WTC11 (cell line): ENCODE data around the gene RCOR3. TPM values are rescaled to one million over a fixed set of nuclear protein-coding genes. Genes with fewer than 3 reads are reported as not detected.

Experiments
- ATAC-seq: fragments of 200-7000 bp; cut with Tn5 transposase; 2 replicates; pipeline ENCODE4 v1.10.0; 2021; ENCODE audit warnings: mild to moderate bottlenecking, moderate library complexity
- CTCF ChIA-PET: fragments of 300-600 bp; sonication (Branson Sonifier 250); formaldehyde crosslinking; loops from one replicate; lab custom pipeline; 2021; ENCODE audit warnings: antibody characterized with exemption; lab: Charles Lee
- POLR2A ChIA-PET: fragments of 350-600 bp; sonication (Branson Sonifier 250); formaldehyde crosslinking; loops from one replicate; lab custom pipeline; 2021; ENCODE audit warnings: antibody characterized with exemption; lab: Charles Lee
- DNase-seq: peaks from one replicate; pipeline ENCODE4 v3.0.0; 2021; ENCODE audit warnings: low spot score
- H3K27ac Mint-ChIP-seq: 2 replicates; pipeline ENCODE4 v1.8.0; 2021; ENCODE audit warnings: mixed read lengths
- H3K27me3 Mint-ChIP-seq: 2 replicates; pipeline ENCODE4 v1.8.0; 2021; ENCODE audit warnings: low read depth, mild to moderate bottlenecking, moderate library complexity, mixed read lengths
- H3K36me3 Mint-ChIP-seq: 2 replicates; pipeline ENCODE4 v1.8.0; 2021; ENCODE audit warnings: mixed read lengths
- H3K4me1 Mint-ChIP-seq: 2 replicates; pipeline ENCODE4 v1.8.0; 2022; ENCODE audit warnings: mixed read lengths
- H3K4me3 Mint-ChIP-seq: 2 replicates; pipeline ENCODE4 v1.8.0; 2021; ENCODE audit warnings: mild to moderate bottlenecking, moderate library complexity, mixed read lengths
- H3K9me3 Mint-ChIP-seq: 2 replicates; pipeline ENCODE4 v1.8.0; 2021; ENCODE audit warnings: mixed read lengths
- ATF2 ChIP-seq: sonication (generic); formaldehyde crosslinking; IDR thresholded peaks from 2 replicates; pipeline ENCODE4 v1.8.1; 2022; ENCODE audit warnings: low read depth, missing genetic modification reagents, borderline replicate concordance
- ATF6 ChIP-seq: sonication (generic); formaldehyde crosslinking; IDR thresholded peaks from 2 replicates; pipeline ENCODE4 v1.8.1; 2023; ENCODE audit warnings: mild to moderate bottlenecking, missing genetic modification reagents
- CTCF ChIP-seq: fragments of 200-600 bp; IDR thresholded peaks from 2 replicates; pipeline ENCODE4 v1.8.0; 2022; ENCODE audit warnings: antibody characterized with exemption
- EMX1 ChIP-seq: fragments of 250-450 bp; sonication (Bioruptor Pico); IDR thresholded peaks from 2 replicates; pipeline ENCODE4 v1.8.0; 2021; ENCODE audit warnings: mild to moderate bottlenecking
- ESRRA ChIP-seq: sonication (generic); formaldehyde crosslinking; IDR thresholded peaks from 2 replicates; pipeline ENCODE4 v1.8.1; 2022; ENCODE audit warnings: mild to moderate bottlenecking, missing genetic modification reagents, borderline replicate concordance
- GRHL2 ChIP-seq: fragments of 250-450 bp; sonication (Bioruptor Pico); IDR thresholded peaks from 2 replicates; pipeline ENCODE4 v1.8.0; 2022; ENCODE audit warnings: mild to moderate bottlenecking, moderate library complexity; ENCODE audit not compliant: insufficient replicate concordance, severe bottlenecking
- KAT7 ChIP-seq: sonication (generic); formaldehyde crosslinking; IDR thresholded peaks from 2 replicates; pipeline ENCODE4 v1.8.1; 2023; ENCODE audit warnings: missing genetic modification reagents, mild to moderate bottlenecking, borderline replicate concordance
- NFE2L1 ChIP-seq: sonication (generic); formaldehyde crosslinking; IDR thresholded peaks from 2 replicates; pipeline ENCODE4 v1.8.1; 2023; ENCODE audit warnings: missing genetic modification reagents
- NR2C2 ChIP-seq: sonication (generic); formaldehyde crosslinking; IDR thresholded peaks from 2 replicates; pipeline ENCODE4 v1.8.0; 2022; ENCODE audit warnings: mild to moderate bottlenecking, missing genetic modification reagents
- SP1 ChIP-seq: sonication (generic); formaldehyde crosslinking; conservative IDR thresholded peaks from 2 replicates; pipeline ENCODE4 v1.8.1; 2022; ENCODE audit warnings: missing genetic modification reagents
- ZMAT4 ChIP-seq: fragments of 250-450 bp; sonication (Bioruptor Pico); IDR thresholded peaks from 2 replicates; pipeline ENCODE4 v1.9.0; 2021; ENCODE audit warnings: mild to moderate bottlenecking
- ZNF138 ChIP-seq: sonication (generic); formaldehyde crosslinking; conservative IDR thresholded peaks from 2 replicates; pipeline ENCODE4 v1.8.1; 2022; ENCODE audit warnings: mild to moderate bottlenecking, moderate library complexity, missing genetic modification reagents
- total RNA-seq: library from RNA; stranded (reverse); gene quantifications from 3 replicates; pipeline ENCODE4 v1.2.3, GENCODE V29; 2021
- TF ChIP-seq, protein P1 (sequence below): fragments of 250-450 bp; sonication (Bioruptor Pico); IDR thresholded peaks from 2 replicates; pipeline ENCODE4 v1.9.0; 2021; ENCODE audit warnings: mild to moderate bottlenecking
- TF ChIP-seq, protein P2 (sequence below): sonication (generic); formaldehyde crosslinking; IDR thresholded peaks from 2 replicates; pipeline ENCODE4 v1.8.0; 2023; ENCODE audit warnings: missing genetic modification reagents, mild to moderate bottlenecking, borderline replicate concordance

RCOR3 gene
- total RNA-seq, 1 experiment from 2014 or later: 35.9 TPM

DNA sequence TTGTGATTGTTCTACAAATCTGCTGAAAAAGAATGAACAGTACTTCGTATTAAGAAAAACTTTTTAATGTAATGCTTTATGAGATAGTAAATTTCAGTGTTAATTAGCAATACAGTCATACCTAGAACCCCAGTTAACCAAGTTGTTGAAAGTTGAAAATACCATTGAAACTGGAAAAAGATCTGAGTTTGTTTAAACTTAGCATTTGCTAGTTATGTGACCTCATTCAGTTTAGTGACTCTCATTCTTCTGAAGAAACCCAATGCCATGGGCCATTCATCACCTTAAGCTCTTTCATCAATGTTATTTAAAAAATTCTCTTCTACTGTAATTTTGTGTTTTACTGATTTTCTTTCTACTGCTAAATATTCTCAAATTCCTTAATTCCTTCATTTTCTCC lies 20.2 kb downstream of the RCOR3 start (continued):
- TF ChIP-seq, protein P1, sequence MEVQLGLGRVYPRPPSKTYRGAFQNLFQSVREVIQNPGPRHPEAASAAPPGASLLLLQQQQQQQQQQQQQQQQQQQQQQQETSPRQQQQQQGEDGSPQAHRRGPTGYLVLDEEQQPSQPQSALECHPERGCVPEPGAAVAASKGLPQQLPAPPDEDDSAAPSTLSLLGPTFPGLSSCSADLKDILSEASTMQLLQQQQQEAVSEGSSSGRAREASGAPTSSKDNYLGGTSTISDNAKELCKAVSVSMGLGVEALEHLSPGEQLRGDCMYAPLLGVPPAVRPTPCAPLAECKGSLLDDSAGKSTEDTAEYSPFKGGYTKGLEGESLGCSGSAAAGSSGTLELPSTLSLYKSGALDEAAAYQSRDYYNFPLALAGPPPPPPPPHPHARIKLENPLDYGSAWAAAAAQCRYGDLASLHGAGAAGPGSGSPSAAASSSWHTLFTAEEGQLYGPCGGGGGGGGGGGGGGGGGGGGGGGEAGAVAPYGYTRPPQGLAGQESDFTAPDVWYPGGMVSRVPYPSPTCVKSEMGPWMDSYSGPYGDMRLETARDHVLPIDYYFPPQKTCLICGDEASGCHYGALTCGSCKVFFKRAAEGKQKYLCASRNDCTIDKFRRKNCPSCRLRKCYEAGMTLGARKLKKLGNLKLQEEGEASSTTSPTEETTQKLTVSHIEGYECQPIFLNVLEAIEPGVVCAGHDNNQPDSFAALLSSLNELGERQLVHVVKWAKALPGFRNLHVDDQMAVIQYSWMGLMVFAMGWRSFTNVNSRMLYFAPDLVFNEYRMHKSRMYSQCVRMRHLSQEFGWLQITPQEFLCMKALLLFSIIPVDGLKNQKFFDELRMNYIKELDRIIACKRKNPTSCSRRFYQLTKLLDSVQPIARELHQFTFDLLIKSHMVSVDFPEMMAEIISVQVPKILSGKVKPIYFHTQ (CRISPR knock-in tag): no peak
- TF ChIP-seq ATF2 (CRISPR knock-in tag) (no peak), SP1 (CRISPR knock-in tag) (no peak)

DNA sequence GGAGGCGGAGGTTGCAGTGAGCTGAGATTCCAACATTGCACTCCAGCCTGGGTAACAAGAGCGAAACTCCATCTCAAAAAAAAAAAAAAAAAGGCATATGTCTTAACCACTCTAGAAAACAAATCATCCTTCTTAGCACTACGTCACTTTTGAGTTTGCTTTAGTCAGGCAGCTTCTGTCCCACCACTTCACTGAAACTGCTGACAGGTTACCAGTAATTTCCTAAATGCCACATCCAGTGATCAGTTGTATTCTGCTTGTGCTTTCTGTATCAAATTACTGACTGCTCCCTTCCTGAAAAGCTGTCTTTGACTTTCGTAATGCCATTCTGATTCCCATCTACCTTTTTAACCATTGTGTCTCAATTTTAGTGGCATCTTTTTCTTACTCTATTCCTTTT lies 21.7 kb downstream of the RCOR3 start:
- H3K4me3 Mint-ChIP-seq: no peak overlapping the region
- POLR2A ChIA-PET: no interaction called here
- H3K4me1 Mint-ChIP-seq: no peaks in the 10 kb centered on the region
- CTCF ChIA-PET: interaction anchor here (0.6 kb wide), 1 partner anchor 777 kb away, joined by 3 read pairs; no protein-coding TSS in a partner anchor
- ATAC-seq: no peak
- TF ChIP-seq, protein P2, sequence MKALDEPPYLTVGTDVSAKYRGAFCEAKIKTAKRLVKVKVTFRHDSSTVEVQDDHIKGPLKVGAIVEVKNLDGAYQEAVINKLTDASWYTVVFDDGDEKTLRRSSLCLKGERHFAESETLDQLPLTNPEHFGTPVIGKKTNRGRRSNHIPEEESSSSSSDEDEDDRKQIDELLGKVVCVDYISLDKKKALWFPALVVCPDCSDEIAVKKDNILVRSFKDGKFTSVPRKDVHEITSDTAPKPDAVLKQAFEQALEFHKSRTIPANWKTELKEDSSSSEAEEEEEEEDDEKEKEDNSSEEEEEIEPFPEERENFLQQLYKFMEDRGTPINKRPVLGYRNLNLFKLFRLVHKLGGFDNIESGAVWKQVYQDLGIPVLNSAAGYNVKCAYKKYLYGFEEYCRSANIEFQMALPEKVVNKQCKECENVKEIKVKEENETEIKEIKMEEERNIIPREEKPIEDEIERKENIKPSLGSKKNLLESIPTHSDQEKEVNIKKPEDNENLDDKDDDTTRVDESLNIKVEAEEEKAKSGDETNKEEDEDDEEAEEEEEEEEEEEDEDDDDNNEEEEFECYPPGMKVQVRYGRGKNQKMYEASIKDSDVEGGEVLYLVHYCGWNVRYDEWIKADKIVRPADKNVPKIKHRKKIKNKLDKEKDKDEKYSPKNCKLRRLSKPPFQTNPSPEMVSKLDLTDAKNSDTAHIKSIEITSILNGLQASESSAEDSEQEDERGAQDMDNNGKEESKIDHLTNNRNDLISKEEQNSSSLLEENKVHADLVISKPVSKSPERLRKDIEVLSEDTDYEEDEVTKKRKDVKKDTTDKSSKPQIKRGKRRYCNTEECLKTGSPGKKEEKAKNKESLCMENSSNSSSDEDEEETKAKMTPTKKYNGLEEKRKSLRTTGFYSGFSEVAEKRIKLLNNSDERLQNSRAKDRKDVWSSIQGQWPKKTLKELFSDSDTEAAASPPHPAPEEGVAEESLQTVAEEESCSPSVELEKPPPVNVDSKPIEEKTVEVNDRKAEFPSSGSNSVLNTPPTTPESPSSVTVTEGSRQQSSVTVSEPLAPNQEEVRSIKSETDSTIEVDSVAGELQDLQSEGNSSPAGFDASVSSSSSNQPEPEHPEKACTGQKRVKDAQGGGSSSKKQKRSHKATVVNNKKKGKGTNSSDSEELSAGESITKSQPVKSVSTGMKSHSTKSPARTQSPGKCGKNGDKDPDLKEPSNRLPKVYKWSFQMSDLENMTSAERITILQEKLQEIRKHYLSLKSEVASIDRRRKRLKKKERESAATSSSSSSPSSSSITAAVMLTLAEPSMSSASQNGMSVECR (CRISPR knock-in tag): no peak
- TF ChIP-seq KAT7 (CRISPR knock-in tag) (no peak), ZMAT4 (CRISPR knock-in tag) (no peak)
- TF ChIP-seq, all 79 proteins: peak for 0
- DNase-seq: no peak
- Mint-ChIP-seq H3K9me3 (no peaks in the 10 kb centered on the region), H3K27me3 (no peaks in the 10 kb centered on the region), H3K36me3 (peaks cover 34% of the 10 kb centered on the region), H3K27ac (no peak overlapping the region)

GRCh38 chr1:211281320-211282022 lies 22.3 kb downstream of the RCOR3 start:
- ATAC-seq: no peak
- DNase-seq: no peak
- no peak overlapping the region for H3K4me3 Mint-ChIP-seq
- no peak overlapping the region for H3K27ac Mint-ChIP-seq
- peaks cover 32% of the 10 kb centered on the region for H3K36me3 Mint-ChIP-seq
- CTCF ChIA-PET: interaction anchor here (0.6 kb wide), 2 partner anchors 146 to 778 kb away, joined by 3 to 4 read pairs; no protein-coding TSS in a partner anchor
- TF ChIP-seq ZNF138 (CRISPR knock-in tag): no peak
- POLR2A ChIA-PET: no interaction called here
- H3K9me3 Mint-ChIP-seq: no peaks in the 10 kb centered on the region
- H3K27me3 Mint-ChIP-seq: no peaks in the 10 kb centered on the region
- H3K4me1 Mint-ChIP-seq: no peaks in the 10 kb centered on the region

DNA sequence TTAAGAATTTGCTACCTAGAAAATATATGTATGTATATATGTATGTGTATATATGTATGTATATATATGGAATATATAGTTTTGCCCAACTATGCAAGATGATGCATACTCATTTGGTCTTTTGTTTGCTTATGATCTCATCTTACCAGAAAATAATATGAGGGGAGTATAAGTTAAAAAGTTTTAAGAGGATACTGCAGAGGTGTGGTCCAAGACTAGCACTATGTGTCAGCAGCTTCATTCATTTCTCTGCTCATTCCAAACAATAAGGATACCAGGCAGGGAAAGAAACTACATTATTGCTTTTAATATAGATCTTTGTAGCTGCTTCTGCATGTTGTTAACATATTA lies 22.8 kb downstream of the RCOR3 start:
- ATAC-seq: no peak
- ChIA-PET POLR2A (no interaction called here), CTCF (interaction anchor here (0.6 kb wide), 1 partner anchor 147 kb away, joined by 4 read pairs; no protein-coding TSS in a partner anchor)
- H3K9me3 Mint-ChIP-seq: no peaks in the 10 kb centered on the region
- H3K4me1 Mint-ChIP-seq: no peaks in the 10 kb centered on the region
- no peaks in the 10 kb centered on the region for H3K27me3 Mint-ChIP-seq
- H3K36me3 Mint-ChIP-seq: peaks cover 36% of the 10 kb centered on the region
- no peak overlapping the region for H3K4me3 Mint-ChIP-seq
- H3K27ac Mint-ChIP-seq: no peak overlapping the region
- DNase-seq: no peak
- TF ChIP-seq ESRRA (CRISPR knock-in tag) (no peak), EMX1 (no peak), ATF2 (CRISPR knock-in tag) (no peak), GRHL2 (CRISPR knock-in tag) (no peak), NFE2L1 (CRISPR knock-in tag) (no peak), ATF6 (no peak), CTCF (no peak), NR2C2 (CRISPR knock-in tag) (no peak)
